K562 treated with DMSO at 1 percent for 24 hours (cell line): ENCODE results near the gene CCDC50. TPM values are rescaled to one million over a fixed set of nuclear protein-coding genes. Genes with fewer than 3 reads are reported as not detected.

Source experiments
- total RNA-seq: library from RNA; unstranded; fragments of 300-600 nt; gene quantifications from 2 replicates; pipeline ENCODE4 v1.2.3, GENCODE V29; 2022; ENCODE audit warnings: low read depth; ENCODE audit not compliant: insufficient read depth

Gene CCDC50
- 51.3 and 54.8 TPM in 2 replicates for total RNA-seq

DNA sequence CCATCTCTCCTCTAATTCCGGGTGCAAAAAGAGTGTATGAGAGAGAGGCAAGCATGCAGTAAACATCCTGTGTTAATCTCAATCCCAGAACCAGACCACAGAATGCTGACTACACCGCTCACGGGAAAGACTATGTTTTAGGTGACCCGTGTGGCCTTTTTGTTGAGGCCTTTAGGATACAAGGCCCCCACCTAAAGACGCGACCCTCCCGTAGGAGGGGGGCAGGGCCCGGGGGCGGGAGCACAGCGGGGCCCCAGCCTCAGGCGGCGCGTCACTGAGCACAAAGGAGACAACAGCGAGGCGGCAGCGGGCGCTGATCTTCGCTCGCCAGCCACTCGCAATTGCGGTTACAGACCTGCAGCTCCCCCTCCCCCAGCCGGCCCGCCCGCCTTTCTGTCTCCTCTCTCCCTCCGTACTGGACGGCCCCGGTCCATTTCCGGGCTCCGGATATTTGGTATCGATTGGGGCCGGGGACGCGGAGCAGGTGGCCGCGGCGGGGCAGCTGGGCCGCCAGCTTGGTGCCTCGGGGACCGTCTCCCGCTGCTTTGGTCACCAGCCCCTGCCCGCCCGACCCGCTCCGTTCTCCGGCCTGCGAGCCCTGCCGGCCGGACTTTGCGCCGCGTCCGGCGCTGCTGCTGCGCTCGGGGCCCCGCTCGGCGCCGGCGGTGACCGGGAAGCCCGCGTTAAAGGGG is at the start of gene CCDC50:
Gene CCDC50, plus strand, starts transcription at position 433 of the 692 bp plus-strand sequence. CDS start 281 bp downstream, outside the sequence.

DNA sequence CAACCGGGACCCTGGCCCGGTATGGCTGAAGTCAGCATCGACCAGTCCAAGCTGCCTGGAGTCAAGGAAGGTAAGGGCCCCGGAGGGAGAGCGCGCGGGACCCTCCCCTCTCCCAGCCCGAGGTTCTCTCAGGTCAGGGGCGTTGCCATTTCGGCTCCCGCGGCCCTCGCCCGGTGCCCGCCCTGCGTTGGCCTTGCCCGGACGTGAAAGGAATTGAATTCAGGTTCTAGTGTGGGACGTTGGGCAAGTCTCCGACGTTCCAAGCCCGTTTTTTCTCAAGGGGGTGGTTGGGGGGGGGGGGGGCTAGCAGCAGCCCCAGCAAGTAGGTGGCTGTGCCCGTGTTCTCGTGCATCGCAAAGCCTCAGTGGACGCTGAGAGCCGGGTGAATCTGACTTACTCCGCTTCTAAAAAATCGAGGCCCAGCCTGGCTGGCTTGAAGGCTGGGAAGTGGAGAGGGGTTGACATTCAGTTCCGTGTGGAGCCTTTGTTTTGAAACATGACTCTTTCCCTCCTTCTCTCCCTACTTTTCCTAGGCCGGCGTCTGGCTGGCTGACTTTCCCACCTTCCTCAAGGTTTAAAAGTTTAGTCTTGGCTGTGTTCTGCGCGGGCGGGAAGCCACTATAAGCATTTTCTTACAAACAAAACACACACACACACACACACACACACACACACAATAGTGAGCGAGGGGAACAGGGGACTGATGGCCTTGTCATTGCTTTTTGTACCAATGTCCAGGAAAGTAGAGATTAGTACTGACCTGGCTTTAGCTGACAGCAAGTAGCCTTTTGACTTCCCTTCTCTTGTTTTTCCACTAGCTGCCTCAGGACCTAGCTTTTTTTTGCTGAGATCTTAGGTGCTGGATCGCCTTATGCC is 698 bp downstream of the CCDC50 start, which contains the start of gene UTS2B:
Gene UTS2B, minus strand, starts transcription at position 873 of the 876 bp plus-strand sequence. CDS start 48,337 bp downstream, outside the sequence.

Other genes with a start within 250 kb of the CCDC50 start
- gene OSTN, start 130.2 kb upstream of the CCDC50 start, total RNA-seq: not detected in 2 replicates
- 0.30 TPM in 1 of 2 replicates, not detected in the other for gene UTS2B, start 1.1 kb downstream of the CCDC50 start, total RNA-seq
- not detected in 2 replicates for gene PYDC2, start 131.8 kb downstream of the CCDC50 start, total RNA-seq